Measurements from ENCODE around the gene TCF3.
"Not testable (repeated sequence)": the region's sequence is repeated elsewhere in the genome, so short reads cannot be mapped to it uniquely, and the experiment has no call there.

Gene TCF3

DNA sequence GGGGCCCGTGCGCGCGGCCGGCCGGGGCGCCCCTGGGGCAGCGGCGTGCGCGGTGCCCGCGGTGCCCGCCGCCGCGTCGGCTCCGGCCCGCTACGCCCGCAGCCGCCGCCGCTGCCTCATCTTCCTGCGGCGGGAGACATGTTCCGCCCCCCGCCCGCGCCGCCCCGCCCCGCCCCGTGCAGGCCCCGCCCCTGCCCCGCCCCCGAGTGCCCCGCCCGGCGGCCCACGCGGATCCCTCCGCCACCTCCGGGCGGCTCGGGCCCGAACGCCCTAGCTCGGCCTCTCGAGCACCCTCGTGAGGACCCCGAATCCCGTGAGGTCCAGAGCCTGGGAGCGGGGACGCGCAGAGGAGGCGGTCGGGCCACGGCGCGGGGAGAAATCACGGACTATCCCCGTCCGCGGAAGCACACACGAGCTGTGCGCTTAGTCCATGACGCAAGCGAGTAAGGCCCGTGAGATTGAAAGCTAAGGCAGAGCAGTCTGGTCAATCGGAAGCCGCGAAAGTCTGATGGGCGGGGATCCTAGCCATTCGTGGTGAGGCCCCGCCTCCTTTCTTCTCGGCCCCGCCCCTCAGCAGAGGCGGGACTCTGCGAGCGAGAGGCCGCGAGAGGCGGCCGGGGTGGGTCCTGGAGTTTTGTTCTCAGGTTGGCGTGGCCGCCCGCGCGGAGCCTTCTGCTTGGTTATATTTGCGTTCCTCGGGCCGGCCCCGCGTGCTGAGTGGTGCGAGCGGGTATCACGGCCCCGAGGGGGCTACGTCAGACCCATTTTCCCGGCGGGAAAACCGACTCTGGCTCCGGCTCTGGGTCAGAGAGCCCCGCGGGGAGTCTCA lies at the start of gene TCF3:
TCF3 (minus strand) TSS at position 145 of the 829 bp plus-strand sequence. CDS start 2,367 bp downstream, outside the sequence.
- DNase-seq, result peak; percentile 98

DNA sequence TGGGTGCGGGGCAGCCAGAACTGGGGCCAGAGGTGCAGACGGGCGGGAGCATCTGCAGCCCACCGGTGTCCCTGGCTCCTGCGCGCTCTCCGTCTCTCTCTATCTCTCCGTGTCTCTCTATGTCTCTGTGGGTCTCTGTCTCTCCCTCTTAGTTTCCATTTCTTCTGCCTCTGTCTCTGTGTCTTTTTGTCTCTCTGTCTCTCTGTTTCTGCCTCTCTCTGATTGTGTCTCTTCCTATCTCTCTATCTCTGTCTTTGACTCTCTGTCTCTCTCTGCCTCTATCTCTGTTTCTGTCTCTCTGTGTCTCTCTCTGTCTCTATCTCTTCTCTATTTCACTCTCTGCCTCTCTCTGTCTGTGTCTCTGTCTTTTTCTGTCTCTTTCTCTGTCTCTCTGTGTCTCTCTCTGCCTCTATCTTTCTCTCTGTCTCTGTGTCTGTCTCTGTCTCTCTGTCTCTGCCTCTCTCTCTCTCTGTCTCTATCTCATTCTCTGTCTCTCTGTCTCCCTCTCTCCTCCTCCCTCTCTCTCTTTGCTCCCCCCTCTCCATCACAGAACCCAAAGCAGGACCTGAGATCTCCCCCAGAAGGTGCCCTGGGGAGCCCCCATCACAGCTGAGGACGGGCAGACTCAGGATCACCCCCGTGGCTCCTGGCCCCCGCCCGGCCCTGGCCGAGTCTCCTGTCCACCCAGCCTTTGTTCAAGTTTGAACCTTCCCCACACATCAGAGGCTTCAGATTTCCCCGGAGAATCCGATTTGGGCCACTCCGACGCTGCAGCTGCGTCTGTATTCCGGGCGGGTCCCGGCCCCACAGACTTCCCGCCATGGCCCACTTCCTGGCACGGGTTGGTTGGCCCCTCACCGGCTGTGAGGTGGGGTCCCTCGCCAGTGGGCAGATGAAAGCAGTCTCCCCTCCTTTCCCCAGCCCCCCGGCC lies 48.6 kb upstream of the TCF3 start:
- DNase-seq, result no peak

DNA sequence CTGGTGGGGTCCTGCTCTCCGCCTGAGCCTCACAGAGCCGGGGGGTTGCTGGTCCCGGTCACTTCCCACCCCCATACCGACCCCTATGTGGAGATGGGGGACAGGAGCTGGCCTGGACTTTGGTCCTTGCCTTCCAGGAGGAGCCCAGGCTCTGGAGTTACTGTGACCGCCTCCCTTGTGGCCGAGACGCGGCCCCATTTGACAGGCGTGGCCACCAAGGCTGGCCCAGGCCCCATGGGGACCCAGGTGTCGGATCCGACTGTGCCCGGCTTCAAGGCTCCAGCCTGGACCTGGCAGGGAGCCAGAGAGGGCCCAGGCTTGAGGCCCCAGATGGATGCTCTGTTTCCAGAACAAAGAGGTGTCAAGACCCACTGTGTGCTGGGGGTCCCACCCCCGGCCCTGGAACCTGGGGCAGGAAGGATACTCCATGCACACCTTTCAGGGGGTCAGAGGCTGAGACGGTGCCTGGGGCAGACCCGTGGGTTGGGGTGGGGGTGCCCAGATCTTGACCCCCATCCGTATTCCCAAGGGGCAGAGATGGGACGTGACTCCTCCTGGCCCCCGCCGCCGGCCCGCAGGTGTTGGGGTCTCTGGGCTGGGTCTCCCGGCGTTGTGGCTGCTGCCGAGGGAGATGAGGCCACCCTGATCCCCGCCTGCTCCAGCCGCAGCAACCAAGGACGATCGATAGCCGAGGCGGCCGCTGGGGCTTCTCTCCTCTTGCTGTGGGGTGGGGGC lies 47.8 kb upstream of the TCF3 start:
- DNase-seq, result no peak

DNA sequence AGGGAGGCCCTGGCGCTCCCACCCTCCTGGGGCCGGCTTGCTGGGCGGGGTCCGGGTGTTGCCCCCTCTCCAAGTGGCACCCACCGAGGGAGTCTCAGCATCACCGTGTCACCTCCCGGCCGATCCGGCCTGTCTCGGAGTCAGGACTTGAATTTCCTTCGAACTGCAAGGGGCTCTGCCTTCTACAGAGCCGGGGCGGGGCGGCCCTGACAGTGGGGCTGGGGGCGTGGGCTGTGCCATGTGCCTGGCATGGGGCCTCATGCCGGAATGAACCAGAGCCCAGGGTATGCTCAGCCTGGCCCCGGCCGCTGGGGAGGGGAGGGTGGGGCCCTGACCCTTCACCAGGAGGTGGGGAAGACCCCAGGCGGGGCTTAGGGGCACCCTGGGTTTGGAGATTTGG lies 47.0 kb upstream of the TCF3 start:
- DNase-seq, result no peak

DNA sequence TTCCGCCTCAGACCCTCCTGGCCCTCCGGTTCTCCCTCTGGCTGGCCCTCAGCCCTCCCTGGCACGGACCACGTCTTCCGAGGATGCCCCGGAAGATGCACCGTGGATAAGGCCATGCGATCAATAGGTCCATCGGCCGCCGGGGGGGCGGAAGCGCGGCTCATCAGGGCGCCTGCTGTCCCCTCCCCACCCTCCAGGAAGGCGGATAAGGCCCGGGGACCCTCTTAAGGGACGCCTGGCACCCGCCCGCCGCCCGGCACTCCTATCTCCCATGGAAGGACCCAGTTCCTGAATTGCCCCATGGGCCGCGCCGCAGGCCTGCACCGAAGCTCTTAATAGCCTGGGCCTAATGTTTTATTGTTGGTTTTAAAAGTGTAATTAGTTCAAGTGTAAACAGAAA lies 46.2 kb upstream of the TCF3 start:
- no peak for DNase-seq

DNA sequence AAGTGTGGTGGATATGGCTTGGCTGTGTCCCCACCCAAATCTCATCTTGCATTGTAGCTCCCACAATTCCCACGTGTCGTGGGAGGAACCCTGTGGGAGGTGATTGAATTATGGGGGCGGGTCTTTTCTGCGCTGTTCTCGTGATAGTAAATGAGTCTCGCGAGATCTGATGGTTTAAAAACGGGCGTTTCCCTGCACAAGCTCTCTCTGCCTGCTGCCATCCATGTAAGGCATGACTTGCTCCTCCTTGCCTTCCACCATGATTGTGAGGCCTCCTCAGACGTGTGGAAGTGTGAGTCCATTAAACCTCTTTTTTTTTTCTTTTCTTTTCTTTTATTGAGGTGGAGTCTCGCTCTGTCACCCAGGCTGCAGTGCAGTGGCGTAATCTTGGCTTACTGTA lies 43.1 kb upstream of the TCF3 start:
- not testable (repeated sequence) for DNase-seq

DNA sequence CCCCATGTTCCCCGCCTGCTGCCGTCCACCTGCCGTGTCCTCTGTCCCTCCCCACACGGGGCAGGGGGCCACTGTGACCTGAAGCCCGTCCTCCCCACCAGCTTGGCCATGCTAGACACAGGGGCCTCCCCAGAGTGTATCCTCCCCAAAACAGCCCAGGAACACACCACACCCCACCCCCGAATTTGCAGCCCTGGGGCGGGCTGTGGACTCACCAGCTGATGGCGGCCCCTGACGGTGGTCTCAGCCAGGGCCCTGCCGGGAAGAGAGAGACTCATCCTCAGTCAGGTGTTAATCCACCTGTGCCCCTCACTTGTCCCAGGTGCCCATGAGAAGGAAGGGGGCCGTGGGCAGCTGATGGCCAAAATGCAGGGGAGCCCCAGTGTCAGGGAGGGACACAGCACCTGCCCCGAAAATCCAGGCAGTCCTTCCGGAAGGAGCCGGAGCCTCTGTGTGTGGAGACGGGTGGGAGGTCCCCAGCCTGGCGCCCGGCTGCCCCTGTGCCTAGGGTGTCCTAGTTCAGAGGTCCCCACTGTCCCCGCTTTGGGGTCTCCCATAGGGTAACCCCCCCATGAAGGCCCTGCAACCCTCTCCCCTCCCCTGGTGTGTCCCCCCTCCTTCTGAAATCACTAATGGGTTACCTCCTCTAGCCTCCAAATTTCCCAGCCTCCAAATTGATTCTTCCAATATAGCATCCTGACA lies 39.3 kb upstream of the TCF3 start:
- no peak for DNase-seq

DNA sequence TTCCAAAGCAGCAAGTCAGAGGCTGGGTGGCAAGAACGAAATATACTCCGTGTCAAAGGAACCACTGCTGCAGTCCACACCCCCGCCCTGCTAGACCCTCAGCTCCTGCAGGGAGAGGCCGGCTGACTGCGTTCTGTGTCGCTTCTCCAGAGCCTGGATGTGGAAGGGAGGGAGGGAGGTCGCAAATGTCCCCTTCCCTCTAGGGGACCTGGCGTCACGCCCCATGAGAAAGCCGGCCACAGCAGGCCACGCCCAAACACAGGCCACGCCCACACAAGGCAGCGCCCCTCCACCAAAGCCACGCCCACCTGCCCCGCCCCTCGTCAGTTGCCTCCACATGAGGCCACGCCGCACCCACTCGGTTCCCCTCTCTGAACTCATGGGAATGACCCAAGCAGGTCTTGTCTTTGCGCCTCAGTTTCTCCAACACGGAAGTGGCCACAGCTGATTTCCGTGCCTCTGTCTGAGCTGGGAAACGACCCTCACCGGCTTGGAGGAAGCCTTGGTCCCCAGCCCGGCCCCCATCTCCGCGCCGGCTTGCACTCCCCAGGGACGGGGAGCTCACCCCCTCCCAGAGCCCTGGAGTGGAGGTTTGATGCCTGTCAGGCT lies 38.4 kb upstream of the TCF3 start:
- peak; percentile 76 for DNase-seq

DNA sequence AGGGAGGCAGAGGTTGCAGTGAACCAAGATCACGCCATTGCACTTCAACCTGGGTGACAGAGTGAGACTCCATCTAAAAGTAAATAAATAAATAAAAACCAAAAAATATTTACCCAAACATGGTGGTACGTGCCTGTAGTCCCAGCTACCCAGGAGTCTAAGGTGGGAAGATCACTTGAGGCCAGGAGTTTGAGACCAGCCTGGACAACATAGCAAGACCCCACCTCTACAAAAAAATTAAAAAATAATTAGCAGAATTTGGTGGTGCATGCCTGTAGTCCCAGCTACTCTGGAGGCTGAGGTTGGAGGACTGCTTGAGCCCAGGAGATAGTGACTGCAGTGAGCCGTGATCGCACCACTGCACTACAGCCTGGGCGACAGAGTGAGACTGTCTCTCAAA lies 33.4 kb upstream of the TCF3 start:
- not testable (repeated sequence) for DNase-seq

DNA sequence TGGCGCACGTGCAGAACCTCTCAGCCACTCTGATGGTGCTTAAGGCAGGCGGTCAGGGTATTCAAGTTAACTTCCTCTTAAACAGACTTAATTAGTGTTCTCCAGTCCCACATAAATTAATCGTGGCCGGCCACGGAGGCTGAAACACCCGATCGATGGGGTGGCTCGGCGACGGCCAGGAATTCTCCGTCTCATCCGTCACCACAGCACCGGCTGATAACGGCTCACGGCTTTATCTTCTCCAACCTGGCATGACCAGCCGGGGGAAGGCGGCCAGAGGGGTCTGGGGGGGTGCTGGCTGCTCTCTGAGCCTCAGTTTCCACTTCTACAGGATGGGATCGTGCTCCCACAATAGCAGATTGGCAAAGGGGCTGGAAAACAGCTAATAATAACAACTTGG lies 32.6 kb upstream of the TCF3 start:
- DNase-seq, result no peak

DNA sequence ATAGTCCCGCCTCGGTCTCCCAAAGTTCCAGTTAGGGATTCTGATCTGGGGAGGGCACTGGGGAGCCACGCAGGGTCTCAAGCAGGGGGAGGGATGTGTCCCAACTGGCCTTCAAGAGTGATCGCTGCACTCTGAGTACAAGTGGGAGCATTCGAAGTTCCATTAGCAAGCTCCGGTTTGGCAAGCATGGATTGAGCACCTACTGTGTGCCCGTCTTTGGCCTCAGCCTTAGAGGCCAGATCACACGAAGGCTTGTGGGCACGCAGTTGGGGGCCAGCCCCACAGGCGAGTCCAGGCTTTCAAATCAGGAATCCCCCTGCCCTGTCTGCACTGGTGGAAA lies 32.1 kb upstream of the TCF3 start:
- DNase-seq, result no peak

DNA sequence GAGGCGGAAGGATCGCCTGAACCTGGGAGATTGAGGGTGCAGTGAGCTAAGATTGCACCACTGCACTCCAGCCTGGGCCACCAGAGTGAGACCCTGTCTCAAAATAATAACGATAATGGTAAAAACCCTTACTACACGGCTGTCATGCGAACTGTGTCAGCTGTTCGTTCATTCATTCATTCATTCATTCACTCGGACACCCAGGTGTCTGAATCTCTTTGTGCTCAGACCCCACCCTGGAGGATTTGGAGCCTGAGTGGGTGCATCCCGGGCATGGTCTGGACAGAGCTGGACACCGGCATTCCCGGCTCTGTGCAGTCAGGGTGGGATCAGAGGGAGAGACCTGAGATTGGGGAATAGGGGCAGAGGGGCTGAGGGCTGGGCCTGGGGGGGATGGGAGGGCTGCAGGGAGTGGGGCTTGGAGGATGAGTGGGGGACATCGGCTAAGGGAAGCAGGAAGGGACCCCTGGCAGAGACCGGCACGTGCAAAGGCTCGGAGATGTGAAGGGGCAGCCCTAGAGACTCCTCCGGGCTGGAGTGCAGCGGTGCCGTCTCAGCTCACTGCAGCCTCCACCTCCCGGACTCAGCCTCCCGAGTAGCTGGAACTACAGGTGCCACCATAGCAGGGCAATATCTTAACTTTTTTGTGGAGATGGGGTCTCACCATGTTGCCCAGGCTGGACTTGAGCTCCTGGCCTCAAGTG lies 31.6 kb upstream of the TCF3 start:
- DNase-seq, result no peak

DNA sequence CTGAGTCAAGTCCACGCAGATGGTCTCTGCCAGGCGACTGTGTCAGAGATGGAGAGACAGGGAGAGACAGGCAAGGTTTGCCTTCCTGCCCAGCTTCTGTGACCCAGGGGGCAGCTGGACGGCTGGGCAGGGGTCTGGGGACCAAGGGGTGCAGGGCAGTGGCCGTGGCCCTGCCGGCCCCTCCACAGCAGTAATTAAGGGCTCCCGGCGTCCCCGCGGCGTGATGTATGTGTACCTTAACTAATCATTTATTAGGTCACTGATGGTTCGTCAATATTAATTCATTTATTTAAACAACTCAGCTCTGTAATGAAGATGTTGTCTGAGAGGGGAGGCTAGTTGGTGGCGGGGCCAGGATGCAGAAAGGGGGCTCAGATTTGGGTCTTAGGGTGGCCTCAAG lies 28.6 kb upstream of the TCF3 start:
- no peak for DNase-seq

DNA sequence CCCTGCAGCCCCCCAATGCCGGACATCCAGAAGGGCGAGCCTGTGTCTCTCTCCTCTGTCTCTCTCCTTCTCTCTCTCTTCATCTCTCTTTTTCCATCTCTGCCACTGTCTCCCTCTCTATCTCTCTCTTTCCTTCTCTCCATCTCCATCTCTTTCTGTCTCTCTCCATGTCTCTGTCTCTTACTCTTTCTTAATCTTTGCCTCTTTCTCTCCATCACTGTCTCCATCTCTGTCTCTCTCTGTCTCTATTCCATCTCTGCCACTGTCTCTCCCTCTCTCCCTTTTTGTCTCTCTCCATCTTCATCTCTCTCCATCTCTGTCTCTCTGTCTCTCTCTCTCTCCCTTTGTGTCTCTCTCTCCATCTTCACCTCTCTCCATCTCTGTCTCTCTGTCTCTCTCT lies 25.7 kb upstream of the TCF3 start:
- no peak for DNase-seq

DNA sequence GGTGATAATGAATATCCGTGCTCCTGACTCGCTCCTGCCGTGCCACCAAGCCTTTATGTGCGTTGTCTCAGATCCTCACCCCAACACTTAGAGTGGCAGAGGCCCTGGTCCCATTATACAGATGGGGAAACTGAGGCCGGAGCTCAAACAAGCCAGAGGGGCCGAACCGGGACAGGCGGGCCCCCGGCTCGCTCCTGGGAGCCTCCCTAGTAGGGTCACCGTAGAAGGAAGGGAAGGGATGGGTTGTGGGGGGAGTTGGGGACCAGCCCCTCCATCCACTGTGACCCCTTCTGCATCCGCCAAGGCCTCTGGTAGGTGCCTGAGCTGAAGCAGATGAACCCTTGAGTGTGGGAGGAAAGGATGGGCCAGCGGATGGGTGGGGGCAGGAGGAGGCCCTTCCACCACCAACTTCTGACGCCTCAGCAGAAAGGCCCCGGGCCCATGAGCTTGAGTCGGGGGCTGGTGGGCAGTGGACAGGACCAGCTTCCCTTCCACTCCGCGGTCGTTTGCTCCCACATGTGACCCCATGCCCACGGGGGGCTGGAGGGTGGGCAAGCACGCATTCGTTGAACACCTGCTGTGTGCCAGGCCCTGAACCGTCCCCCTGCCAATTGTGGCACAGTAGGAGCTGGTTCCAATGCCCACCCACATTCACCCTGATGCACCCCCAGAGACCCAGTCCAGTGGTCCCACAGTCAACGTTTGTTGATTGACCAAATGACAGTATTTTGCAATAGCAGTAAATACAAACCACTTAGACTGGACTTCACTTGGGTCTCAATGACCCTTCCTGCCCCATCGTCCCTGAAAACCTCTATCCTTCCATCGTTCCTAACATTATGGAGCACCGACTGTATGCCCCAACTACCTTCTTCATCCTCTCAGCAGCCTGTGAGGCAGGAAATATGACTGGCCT lies 24.2 kb upstream of the TCF3 start:
- DNase-seq, result no peak

DNA sequence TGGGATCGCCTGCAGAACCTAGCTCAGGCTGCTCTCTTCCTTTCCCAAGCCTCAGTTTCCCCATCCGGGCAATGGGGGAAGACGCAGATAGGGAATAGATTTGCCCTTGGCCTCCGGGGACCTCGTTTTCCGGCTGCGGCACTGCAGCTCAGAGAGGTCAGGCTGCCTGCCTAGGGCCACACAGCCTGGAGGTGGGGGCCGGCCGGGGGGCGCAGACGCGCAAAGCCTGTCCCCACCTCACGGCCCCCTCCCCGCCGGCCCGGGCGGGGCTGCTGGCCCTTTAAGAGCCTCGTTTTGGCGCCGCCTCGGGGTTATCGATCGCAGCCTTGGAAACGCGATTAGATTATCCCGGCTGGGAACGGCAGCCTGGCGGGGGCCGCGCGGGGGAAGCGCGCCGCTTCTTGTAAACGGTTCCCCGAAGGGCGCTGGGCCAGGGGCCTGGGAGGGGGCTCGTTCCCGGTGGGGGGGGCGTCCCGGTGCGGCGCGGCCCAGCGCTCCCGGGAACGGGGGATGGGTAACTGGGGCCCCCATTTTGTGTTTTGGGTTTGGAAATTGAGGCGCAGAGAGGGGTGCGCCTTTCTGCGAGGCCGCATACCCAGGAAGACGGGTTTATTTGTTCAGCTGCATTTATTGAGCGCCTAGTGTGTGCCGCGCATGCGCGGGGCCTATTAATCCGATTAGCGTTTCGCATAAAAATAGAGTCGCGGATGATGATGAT lies 23.4 kb upstream of the TCF3 start:
- DNase-seq, result no peak

DNA sequence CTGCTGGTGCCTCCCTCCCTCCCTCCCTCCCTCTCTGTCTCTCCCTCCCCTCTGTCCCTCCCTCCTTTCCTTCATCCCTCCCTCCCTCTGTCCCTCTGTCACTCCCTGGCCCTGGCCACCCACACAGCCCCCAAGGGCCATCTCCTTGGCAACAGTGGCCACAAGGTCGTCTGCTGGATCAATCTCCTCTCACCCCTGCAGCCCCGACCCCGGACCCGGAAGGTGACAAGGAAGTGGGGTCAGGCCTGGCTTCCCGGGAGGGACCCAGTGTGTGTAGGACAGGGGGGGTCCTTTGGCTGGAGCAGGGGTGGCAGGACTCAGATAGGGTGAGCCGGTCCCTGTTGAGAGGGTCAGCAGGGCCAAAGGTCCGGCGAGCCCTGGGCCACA lies 21.9 kb upstream of the TCF3 start:
- DNase-seq, result no peak

DNA sequence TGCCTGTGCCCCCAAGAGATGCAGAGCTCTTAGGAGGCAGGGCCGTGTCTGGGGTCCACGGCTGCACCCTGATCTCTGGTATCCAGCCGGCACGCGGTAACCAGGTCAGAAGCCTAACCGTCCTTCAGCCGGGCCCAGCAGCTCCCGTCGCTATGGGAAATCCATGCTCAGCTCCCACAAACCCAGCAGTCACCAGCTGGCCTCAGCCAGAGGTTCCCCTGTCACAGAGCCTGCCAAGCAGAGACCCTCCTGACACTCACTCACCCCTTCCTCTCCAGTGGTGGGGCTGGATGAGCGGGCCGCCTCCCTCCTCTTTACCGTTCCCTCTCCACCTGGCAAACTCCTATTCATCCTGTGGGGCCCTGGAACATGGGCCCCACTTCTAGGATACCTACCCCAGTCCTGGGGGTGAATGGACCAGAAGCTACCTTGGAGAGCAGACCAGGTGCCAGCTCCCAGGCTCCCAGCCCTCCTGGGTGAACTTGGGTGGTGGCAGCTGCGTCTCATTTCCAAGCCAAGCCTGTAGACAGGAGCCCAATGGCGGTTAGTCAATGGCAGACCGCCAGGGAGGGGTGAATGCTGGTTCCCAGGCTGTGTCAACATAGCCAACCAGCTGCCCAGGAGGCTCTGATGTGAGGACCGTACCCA lies 21.4 kb upstream of the TCF3 start:
- DNase-seq, result no peak

Measured in activated CD4-positive, alpha-beta T cell treated with anti-CD3 and anti-CD28 coated beads, Interleukin-10, Interleukin-2, amounts not matched to agents 100 ng/mL and 50 ng/mL, durations not matched to agents 16 hours and 8 hours (primary cell).